Measurements from ENCODE around the gene NDUFAF8.

Gene NDUFAF8

GRCh38 chr17:81193051-81193410, 46.1 kb upstream of the NDUFAF8 start:
- H3K27ac ChIP-seq = no peak overlapping the region
- TF ChIP-seq CTCF (conservative IDR thresholded peaks at IDR 0.05) = no peak

GRCh38 chr17:81193470-81194224, 45.5 kb upstream of the NDUFAF8 start:
- H3K27ac ChIP-seq = no peak overlapping the region
- no peak for TF ChIP-seq CTCF (conservative IDR thresholded peaks at IDR 0.05)

GRCh38 chr17:81194225-81194760, 44.8 kb upstream of the NDUFAF8 start:
- H3K27ac ChIP-seq = no peak overlapping the region
- TF ChIP-seq CTCF (conservative IDR thresholded peaks at IDR 0.05) = no peak

GRCh38 chr17:81194941-81195901, 43.9 kb upstream of the NDUFAF8 start:
- no peak overlapping the region for H3K27ac ChIP-seq
- no peak for TF ChIP-seq CTCF (conservative IDR thresholded peaks at IDR 0.05)

GRCh38 chr17:81195941-81196495, 43.1 kb upstream of the NDUFAF8 start:
- TF ChIP-seq CTCF (conservative IDR thresholded peaks at IDR 0.05) = no peak
- H3K27ac ChIP-seq = peak overlapping the region; percentile 70

GRCh38 chr17:81196505-81197408, 42.4 kb upstream of the NDUFAF8 start:
- TF ChIP-seq CTCF (conservative IDR thresholded peaks at IDR 0.05) = no peak
- peak overlapping the region; percentile 70 for H3K27ac ChIP-seq

All from VCaP (cell line).